Measurements from ENCODE around the gene ETV3L. TPM values are rescaled to one million over a fixed set of nuclear protein-coding genes. Genes with fewer than 3 reads are reported as not detected.
A peak's percentile ranks its signal among the peaks of the same experiment; 100 is the strongest.

Gene ETV3L
- total RNA-seq, 5 donors from 2014 or later (not counting 1 experiment from before 2014, with no cell fraction given): not detected

DNA sequence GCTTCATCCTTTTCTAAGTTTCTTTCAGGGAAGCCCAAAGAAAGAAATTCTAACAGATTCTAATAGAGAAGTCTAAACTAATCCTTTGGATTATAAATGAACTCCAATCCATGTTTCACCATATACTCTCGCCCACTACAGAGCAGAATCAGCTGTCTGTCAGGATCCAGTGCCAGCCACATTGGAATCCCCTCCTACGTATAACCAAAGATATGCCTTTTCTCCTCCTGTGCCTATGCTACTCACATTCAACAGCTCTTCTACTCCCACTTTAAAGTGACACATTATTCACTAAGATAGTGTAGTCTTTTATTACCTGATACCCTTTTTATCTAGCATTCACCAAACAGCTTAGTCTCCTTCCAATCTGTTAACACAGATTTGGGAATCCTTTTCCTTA, 35.5 kb upstream of the ETV3L start:
- CTCF ChIA-PET: interaction anchor here (1.8 to 3.8 kb wide), 3 partner anchors 21 to 45 kb away, joined by 10 to 19 read pairs (median 13); no protein-coding TSS in a partner anchor
- H3K4me3 ChIP-seq (ENCODE audit: control insufficient read depth in 1 of 2, extremely low read depth in 1 of 2, low read length in 1 of 2): no peak overlapping the region
- no peaks in the 10 kb centered on the region for H3K27me3 ChIP-seq (replicated peaks in 1 of 2; ENCODE audit: control insufficient read depth in 2 of 2, extremely low read depth in 1 of 2, insufficient read depth in 2 of 2, low read length in 1 of 2)
- no peaks in the 10 kb centered on the region for H3K9me3 Mint-ChIP-seq
- ATAC-seq (replicated peaks in 1 of 4) (no peak), DNase-seq (no peak)
- POLR2A ChIA-PET: interaction anchor here in 1 of 2 donors (0.5 kb wide), 1 partner anchor 14 kb away, joined by 3 read pairs; no protein-coding TSS in a partner anchor
- no peak overlapping the region for H3K27ac Mint-ChIP-seq
- H3K36me3 Mint-ChIP-seq: peaks cover 51% of the 10 kb centered on the region
- peak overlapping the region in 2 of 3 donors; percentile 21 to 96 for H3K4me3 Mint-ChIP-seq
- H3K27me3 Mint-ChIP-seq: no peaks in the 10 kb centered on the region
- peaks cover 14 to 48% of the 10 kb centered on the region in 2 donors for H3K36me3 ChIP-seq (ENCODE audit: control insufficient read depth in 2 of 2, extremely low read depth in 1 of 2, insufficient read depth in 1 of 2, low read length in 1 of 2)
- H3K27ac ChIP-seq (ENCODE audit: low read length): no peak overlapping the region
- no CpG with 5 or more reads among the region's 2 CpGs for WGBS (ENCODE audit: insufficient coverage)
- H3K4me1 Mint-ChIP-seq: peaks cover 78 to 85% (median 79%) of the 10 kb centered on the region in 3 donors
- no peaks in the 10 kb centered on the region for H3K9me3 ChIP-seq
- peaks cover 56 to 57% of the 10 kb centered on the region in 2 experiments for H3K4me1 ChIP-seq (ENCODE audit: control insufficient read depth in 1 of 2, extremely low read depth in 1 of 2, insufficient read depth in 2 of 2, low read length in 2 of 2)

- ChIA-PET CTCF (interaction anchor here (0.6 to 3.8 kb wide), 4 partner anchors 11 to 44 kb away, joined by 3 to 19 read pairs (median 12); no protein-coding TSS in a partner anchor), POLR2A (no interaction called here)
- Mint-ChIP-seq H3K4me3 (peak overlapping the region in 2 of 3 donors; percentile 25 to 58), H3K9me3 (no peaks in the 10 kb centered on the region), H3K36me3 (peaks cover 51% of the 10 kb centered on the region), H3K27me3 (no peaks in the 10 kb centered on the region), H3K27ac (peak overlapping the region; percentile 7 to 64), H3K4me1 (peaks cover 75 to 79% (median 77%) of the 10 kb centered on the region in 3 donors)
- Histone ChIP-seq H3K27ac (ENCODE audit: low read length) (peak overlapping the region; percentile 16), H3K27me3 (replicated peaks in 1 of 2; ENCODE audit: control insufficient read depth in 2 of 2, extremely low read depth in 1 of 2, insufficient read depth in 2 of 2, low read length in 1 of 2) (no peaks in the 10 kb centered on the region), H3K9me3 (no peaks in the 10 kb centered on the region), H3K4me1 (ENCODE audit: control insufficient read depth in 1 of 2, extremely low read depth in 1 of 2, insufficient read depth in 2 of 2, low read length in 2 of 2) (peaks cover 56 to 57% of the 10 kb centered on the region in 2 experiments), H3K36me3 (ENCODE audit: control insufficient read depth in 2 of 2, extremely low read depth in 1 of 2, insufficient read depth in 1 of 2, low read length in 1 of 2) (peaks cover 14 to 52% of the 10 kb centered on the region in 2 donors), H3K4me3 (ENCODE audit: control insufficient read depth in 1 of 2, extremely low read depth in 1 of 2, low read length in 1 of 2) (peak overlapping the region in 1 of 2 donors; percentile 23)
- no peak for ATAC-seq (replicated peaks in 1 of 4)
- DNase-seq: no peak
- no CpG with 5 or more reads among the region's 4 CpGs for WGBS (ENCODE audit: insufficient coverage)
Observed at GRCh38 chr1:157134442-157134841, 34.8 kb upstream of the ETV3L start.

GRCh38 chr1:157133426-157133825, 33.8 kb upstream of the ETV3L start:
- Mint-ChIP-seq H3K4me1 (peaks cover 67 to 73% (median 69%) of the 10 kb centered on the region in 3 donors), H3K4me3 (peak overlapping the region in 2 of 3 donors; percentile 47 to 58), H3K9me3 (no peaks in the 10 kb centered on the region), H3K27ac (peak overlapping the region; percentile 73 to 83), H3K36me3 (peaks cover 55% of the 10 kb centered on the region), H3K27me3 (no peaks in the 10 kb centered on the region)
- Histone ChIP-seq H3K27ac (ENCODE audit: low read length) (peak overlapping the region; percentile 32), H3K4me3 (ENCODE audit: control insufficient read depth in 1 of 2, extremely low read depth in 1 of 2, low read length in 1 of 2) (no peak overlapping the region), H3K9me3 (no peaks in the 10 kb centered on the region), H3K27me3 (replicated peaks in 1 of 2; ENCODE audit: control insufficient read depth in 2 of 2, extremely low read depth in 1 of 2, insufficient read depth in 2 of 2, low read length in 1 of 2) (no peaks in the 10 kb centered on the region), H3K36me3 (ENCODE audit: control insufficient read depth in 2 of 2, extremely low read depth in 1 of 2, insufficient read depth in 1 of 2, low read length in 1 of 2) (peaks cover 14 to 57% of the 10 kb centered on the region in 2 donors), H3K4me1 (ENCODE audit: control insufficient read depth in 1 of 2, extremely low read depth in 1 of 2, insufficient read depth in 2 of 2, low read length in 2 of 2) (peaks cover 49 to 54% of the 10 kb centered on the region in 2 experiments)
- DNase-seq: peak in 10 of 35 experiments; percentile 9 to 73 (median 26)
- WGBS (ENCODE audit: insufficient coverage): no CpG with 5 or more reads among the region's 2 CpGs
- POLR2A ChIA-PET: interaction anchor here in 1 of 2 donors (0.6 kb wide), 1 partner anchor 138 kb away, joined by 3 read pairs; no protein-coding TSS in a partner anchor
- ATAC-seq (replicated peaks in 1 of 4): peak; percentile 42 to 52 (median 50)
- CTCF ChIA-PET: interaction anchor here (0.6 to 3.8 kb wide), 4 partner anchors 17 to 43 kb away, joined by 3 to 19 read pairs (median 7); no protein-coding TSS in a partner anchor

- peaks cover 47 to 57% of the 10 kb centered on the region in 2 experiments for H3K4me1 ChIP-seq (ENCODE audit: control insufficient read depth in 1 of 2, extremely low read depth in 1 of 2, insufficient read depth in 2 of 2, low read length in 2 of 2)
- DNase-seq: no peak
- H3K36me3 ChIP-seq (ENCODE audit: control insufficient read depth in 2 of 2, extremely low read depth in 1 of 2, insufficient read depth in 1 of 2, low read length in 1 of 2): peaks cover 14 to 65% of the 10 kb centered on the region in 2 donors
- ChIA-PET POLR2A (no interaction called here), CTCF (interaction anchor here (0.7 to 3.8 kb wide), 3 partner anchors 24 to 233 kb away, joined by 4 to 19 read pairs (median 11); no protein-coding TSS in a partner anchor)
- no peak overlapping the region for H3K4me3 ChIP-seq (ENCODE audit: control insufficient read depth in 1 of 2, extremely low read depth in 1 of 2, low read length in 1 of 2)
- H3K27me3 ChIP-seq (replicated peaks in 1 of 2; ENCODE audit: control insufficient read depth in 2 of 2, extremely low read depth in 1 of 2, insufficient read depth in 2 of 2, low read length in 1 of 2): no peaks in the 10 kb centered on the region
- H3K27me3 Mint-ChIP-seq: no peaks in the 10 kb centered on the region
- H3K9me3 Mint-ChIP-seq: no peaks in the 10 kb centered on the region
- H3K27ac Mint-ChIP-seq: peak overlapping the region; percentile 56 to 68
- H3K36me3 Mint-ChIP-seq: peaks cover 62% of the 10 kb centered on the region
- no peak for ATAC-seq (replicated peaks in 1 of 4)
- peak overlapping the region in 1 of 3 donors; percentile 58 for H3K4me3 Mint-ChIP-seq
- H3K4me1 Mint-ChIP-seq: peaks cover 66 to 77% (median 72%) of the 10 kb centered on the region in 3 donors
- WGBS (ENCODE audit: insufficient coverage): no CpG with 5 or more reads among the region's 2 CpGs
- no peaks in the 10 kb centered on the region for H3K9me3 ChIP-seq
- H3K27ac ChIP-seq (ENCODE audit: low read length): peak overlapping the region; percentile 32
Observed at GRCh38 chr1:157132616-157133167, 33.1 kb upstream of the ETV3L start.

DNA sequence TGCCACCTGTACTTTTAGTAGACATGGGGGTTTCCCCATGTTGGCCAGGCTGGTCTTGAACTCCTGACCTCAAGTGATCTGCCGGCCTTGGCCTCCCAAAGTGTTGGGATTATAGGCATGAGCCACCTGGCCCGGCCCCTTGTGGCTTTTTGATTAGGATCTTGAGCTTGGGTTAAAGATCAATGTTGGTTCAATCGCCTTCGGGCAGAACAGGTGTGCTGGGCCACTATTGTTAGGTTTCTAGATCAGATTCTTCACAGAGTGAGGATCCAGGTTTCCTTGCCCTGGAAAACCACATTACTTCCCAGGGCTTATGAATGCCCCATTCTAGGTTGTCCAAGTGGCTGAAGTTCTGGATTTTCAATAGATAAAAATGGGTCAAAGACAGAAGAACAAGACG, 32.5 kb upstream of the ETV3L start:
- Histone ChIP-seq H3K4me3 (ENCODE audit: control insufficient read depth in 1 of 2, extremely low read depth in 1 of 2, low read length in 1 of 2) (no peak overlapping the region), H3K9me3 (no peaks in the 10 kb centered on the region), H3K36me3 (ENCODE audit: control insufficient read depth in 2 of 2, extremely low read depth in 1 of 2, insufficient read depth in 1 of 2, low read length in 1 of 2) (peaks cover 14 to 70% of the 10 kb centered on the region in 2 donors), H3K27me3 (replicated peaks in 1 of 2; ENCODE audit: control insufficient read depth in 2 of 2, extremely low read depth in 1 of 2, insufficient read depth in 2 of 2, low read length in 1 of 2) (no peaks in the 10 kb centered on the region), H3K4me1 (ENCODE audit: control insufficient read depth in 1 of 2, extremely low read depth in 1 of 2, insufficient read depth in 2 of 2, low read length in 2 of 2) (peaks cover 41 to 54% of the 10 kb centered on the region in 2 experiments), H3K27ac (ENCODE audit: low read length) (peak overlapping the region; percentile 1)
- ChIA-PET POLR2A (no interaction called here), CTCF (no interaction called here)
- H3K27me3 Mint-ChIP-seq: no peaks in the 10 kb centered on the region
- peak overlapping the region; percentile 55 to 68 for H3K27ac Mint-ChIP-seq
- ATAC-seq (replicated peaks in 1 of 4) (no peak), DNase-seq (no peak)
- H3K4me1 Mint-ChIP-seq: peaks cover 60 to 72% (median 67%) of the 10 kb centered on the region in 3 donors
- H3K9me3 Mint-ChIP-seq: no peaks in the 10 kb centered on the region
- H3K4me3 Mint-ChIP-seq: peak overlapping the region in 2 of 3 donors; percentile 24 to 58
- H3K36me3 Mint-ChIP-seq: peaks cover 63% of the 10 kb centered on the region
- WGBS (ENCODE audit: insufficient coverage): 100% methylated on average over 4 of the region's 5 CpGs

DNA sequence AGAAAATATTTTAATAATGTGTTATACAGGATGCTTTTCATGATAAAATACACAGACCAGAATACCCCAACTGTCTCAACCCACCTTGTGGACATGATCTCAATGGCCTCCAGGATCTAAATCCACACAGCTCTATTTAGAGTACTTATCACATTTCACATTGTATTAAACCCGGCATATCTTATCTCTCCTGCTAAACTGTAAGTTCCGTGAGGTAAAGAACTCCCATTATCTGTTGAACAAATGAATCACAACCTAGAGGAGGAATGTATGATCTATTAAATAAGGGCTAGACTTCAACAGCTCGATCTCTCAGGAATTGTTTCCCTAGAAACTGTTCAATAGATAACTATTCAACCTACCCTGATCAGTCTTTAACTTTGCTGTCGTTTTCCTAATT, 31.7 kb upstream of the ETV3L start:
- DNase-seq (no peak), ATAC-seq (replicated peaks in 1 of 4) (no peak)
- peaks cover 62% of the 10 kb centered on the region for H3K36me3 Mint-ChIP-seq
- Histone ChIP-seq H3K9me3 (no peaks in the 10 kb centered on the region), H3K36me3 (ENCODE audit: control insufficient read depth in 2 of 2, extremely low read depth in 1 of 2, insufficient read depth in 1 of 2, low read length in 1 of 2) (peaks cover 14 to 78% of the 10 kb centered on the region in 2 donors), H3K4me3 (ENCODE audit: control insufficient read depth in 1 of 2, extremely low read depth in 1 of 2, low read length in 1 of 2) (no peak overlapping the region), H3K27ac (ENCODE audit: low read length) (no peak overlapping the region), H3K27me3 (replicated peaks in 1 of 2; ENCODE audit: control insufficient read depth in 2 of 2, extremely low read depth in 1 of 2, insufficient read depth in 2 of 2, low read length in 1 of 2) (no peaks in the 10 kb centered on the region), H3K4me1 (ENCODE audit: control insufficient read depth in 1 of 2, extremely low read depth in 1 of 2, insufficient read depth in 2 of 2, low read length in 2 of 2) (peaks cover 37 to 50% of the 10 kb centered on the region in 2 experiments)
- peak overlapping the region in 1 of 2 donors; percentile 55 for H3K27ac Mint-ChIP-seq
- H3K4me1 Mint-ChIP-seq: peaks cover 52 to 66% (median 58%) of the 10 kb centered on the region in 3 donors
- H3K9me3 Mint-ChIP-seq: no peaks in the 10 kb centered on the region
- CTCF ChIA-PET: interaction anchor here in 1 of 2 donors (0.6 kb wide), 1 partner anchor 11 kb away, joined by 5 read pairs; no protein-coding TSS in a partner anchor
- H3K4me3 Mint-ChIP-seq: no peak overlapping the region
- POLR2A ChIA-PET: no interaction called here
- no CpG with 5 or more reads among the region's 4 CpGs for WGBS (ENCODE audit: insufficient coverage)
- H3K27me3 Mint-ChIP-seq: no peaks in the 10 kb centered on the region

Measured in T-cell (primary cell).